SK-N-SH (cell line): ENCODE measurements around the gene SPIRE1. TPM values are rescaled to one million over a fixed set of nuclear protein-coding genes. Genes with fewer than 3 reads are reported as not detected.
"Not testable (repeated sequence)": the region's sequence is repeated elsewhere in the genome, so short reads cannot be mapped to it uniquely, and the experiment has no call there.

Experiments used
- CTCF ChIA-PET: fragments of 300-600, 350-600 bp; formaldehyde crosslinking; extraction: SDS; loops from one replicate; lab custom pipeline; 2021; lab: Yijun Ruan, JAX
- POLR2A ChIA-PET: fragments of 350-600 bp; sonication (Branson Sonifier 250); formaldehyde crosslinking; extraction: SDS; loops from one replicate; lab custom pipeline; 2020; ENCODE audit warnings: antibody characterized with exemption, inconsistent platforms; lab: Yijun Ruan, JAX
- DNase-seq: peaks from one replicate; pipeline ENCODE4 v3.0.0; 2012
- H2AFZ ChIP-seq: fragments of 200-600 bp; sonication (generic); 2 replicates; pipeline ENCODE4 v1.8.1; 2016; ENCODE audit warnings: antibody characterized with exemption, mild to moderate bottlenecking, low read depth
- H3F3A ChIP-seq: fragments of 200-600 bp; sonication (generic); replicated peaks from 2 replicates; pipeline ENCODE3; 2016; ENCODE audit warnings: antibody characterized with exemption, mild to moderate bottlenecking; ENCODE audit not compliant: insufficient read depth
- H3K27ac ChIP-seq, 2 experiments: fragments of 200-500 bp in 1 of 2; fragments of 200-600 bp in 1 of 2; sonication (Bioruptor generic) in 1 of 2; sonication (generic), shearing (Covaris generic) in 1 of 2; 2 replicates each; pipeline versions ENCODE4 v1.5.1 to v1.6.1; 2014 to 2016; ENCODE audit warnings: low read depth in 2 of 2, inconsistent platforms in 1 of 2, low read length in 1 of 2, mild to moderate bottlenecking in 1 of 2, mixed read lengths in 1 of 2
- H3K27me3 ChIP-seq: fragments of 200-600 bp; sonication (generic), shearing (Covaris generic); 2 replicates; pipeline ENCODE4 v1.6.1; 2016; ENCODE audit warnings: mixed run types; ENCODE audit not compliant: insufficient read depth
- H3K36me3 ChIP-seq, 2 experiments: fragments of 200-500 bp in 1 of 2; fragments of 200-600 bp in 1 of 2; sonication (Bioruptor generic) in 1 of 2; sonication (generic) in 1 of 2; replicated peaks in 1 of 2; 2 replicates each; pipeline versions ENCODE3 to v1.5.1; 2014 to 2016; ENCODE audit warnings: low read length in 1 of 2, mild to moderate bottlenecking in 1 of 2; ENCODE audit not compliant: insufficient read depth in 2 of 2, control insufficient read depth in 1 of 2
- H3K4me1 ChIP-seq, 2 experiments: fragments of 200-500 bp in 1 of 2; fragments of 200-600 bp in 1 of 2; sonication (Bioruptor generic) in 1 of 2; sonication (generic), shearing (Covaris generic) in 1 of 2; 2 replicates each; pipeline versions ENCODE4 v1.5.1 to v1.6.1; 2014 to 2016; ENCODE audit warnings: low read depth in 1 of 2, low read length in 1 of 2, mixed run types in 1 of 2; ENCODE audit not compliant: insufficient read depth in 2 of 2, control insufficient read depth in 1 of 2
- H3K4me2 ChIP-seq: fragments of 200-600 bp; sonication (generic), shearing (Covaris generic); 2 replicates; pipeline ENCODE4 v1.6.1; 2017; ENCODE audit warnings: mixed run types
- H3K4me3 ChIP-seq, 2 experiments: fragments of 200-500 bp in 1 of 2; fragments of 200-600 bp in 1 of 2; sonication (Bioruptor generic) in 1 of 2; sonication (generic), shearing (Covaris generic) in 1 of 2; 2 replicates each; pipeline versions ENCODE4 v1.5.1 to v1.8.1; 2014 to 2016; ENCODE audit warnings: low read depth in 2 of 2, inconsistent platforms in 1 of 2, low read length in 1 of 2, mild to moderate bottlenecking in 1 of 2, mixed read lengths in 1 of 2, moderate library complexity in 1 of 2
- H3K79me2 ChIP-seq: fragments of 200-600 bp; sonication (generic); 2 replicates; pipeline ENCODE4 v1.8.1; 2017; ENCODE audit warnings: mild to moderate bottlenecking; ENCODE audit not compliant: insufficient read depth
- H3K9ac ChIP-seq: fragments of 200-600 bp; sonication (generic); 2 replicates; pipeline ENCODE4 v1.6.1; 2017; ENCODE audit warnings: mixed run types
- H3K9me2 ChIP-seq: fragments of 200-600 bp; sonication (generic); 2 replicates; pipeline ENCODE4 v1.6.1; 2017; ENCODE audit warnings: mixed run types
- H3K9me3 ChIP-seq: fragments of 200-600 bp; sonication (generic); 2 replicates; pipeline ENCODE4 v1.6.1; 2017; ENCODE audit warnings: mixed run types, mild to moderate bottlenecking, moderate library complexity
- H4K20me1 ChIP-seq: fragments of 200-600 bp; sonication (generic); 2 replicates; pipeline ENCODE4 v1.6.1; 2017; ENCODE audit warnings: mild to moderate bottlenecking, mixed run types; ENCODE audit not compliant: insufficient read depth
- CTCF ChIP-seq: fragments of 200-600 bp; sonication (generic); IDR thresholded peaks from 2 replicates; pipeline ENCODE4 v1.6.1; 2017; ENCODE audit warnings: antibody characterized with exemption, mild to moderate bottlenecking, moderate library complexity
- EP300 ChIP-seq, 2 experiments: IDR thresholded peaks; 2 replicates each; pipeline versions ENCODE4 v1.4.0 to v1.6.1; 2012; ENCODE audit warnings: borderline replicate concordance in 1 of 2, low read depth in 1 of 2, low read length in 1 of 2
- EZH2phosphoT487 ChIP-seq: fragments of 200-600 bp; sonication (generic); IDR thresholded peaks from 2 replicates; pipeline ENCODE4 v1.6.1; 2017; ENCODE audit warnings: low read depth, mixed run types, mild to moderate bottlenecking, antibody characterized with exemption, moderate library complexity, borderline replicate concordance
- GABPA ChIP-seq: IDR thresholded peaks from 2 replicates; pipeline ENCODE4 v1.4.0; 2012; ENCODE audit warnings: low read depth, mild to moderate bottlenecking
- GATA2 ChIP-seq: sonication (generic); formaldehyde crosslinking; IDR thresholded peaks from 2 replicates; pipeline ENCODE4 v1.5.0; 2020; ENCODE audit warnings: mild to moderate bottlenecking, missing genetic modification reagents
- JUND ChIP-seq: IDR thresholded peaks from 2 replicates; pipeline ENCODE4 v1.4.0; 2012
- MEF2A ChIP-seq: IDR thresholded peaks from 2 replicates; pipeline ENCODE4 v1.4.0; 2012; ENCODE audit warnings: low read depth, borderline replicate concordance
- NRF1 ChIP-seq: IDR thresholded peaks from 2 replicates; pipeline ENCODE4 v1.6.1; 2012; ENCODE audit warnings: low read depth, mild to moderate bottlenecking, low read length
- POLR2AphosphoS5 ChIP-seq: IDR thresholded peaks from 2 replicates; pipeline ENCODE4 v1.6.1; 2012; ENCODE audit warnings: low read depth, low read length
- RXRA ChIP-seq: IDR thresholded peaks from 2 replicates; pipeline ENCODE4 v1.4.0; 2012; ENCODE audit warnings: low read depth, mild to moderate bottlenecking, borderline replicate concordance
- SIN3A ChIP-seq: IDR thresholded peaks from 2 replicates; pipeline ENCODE4 v1.6.1; 2012; ENCODE audit warnings: low read depth, mild to moderate bottlenecking, low read length, moderate library complexity, borderline replicate concordance
- TAF1 ChIP-seq: IDR thresholded peaks from 2 replicates; pipeline ENCODE4 v1.6.1; 2012; ENCODE audit warnings: low read depth, mild to moderate bottlenecking, low read length, moderate library complexity, borderline replicate concordance
- TEAD4 ChIP-seq: IDR thresholded peaks from 2 replicates; pipeline ENCODE4 v1.4.0; 2012; ENCODE audit warnings: mild to moderate bottlenecking, borderline replicate concordance; ENCODE audit not compliant: insufficient read depth
- USF1 ChIP-seq: IDR thresholded peaks from 2 replicates; pipeline ENCODE4 v1.4.0; 2012; ENCODE audit warnings: low read depth, borderline replicate concordance
- YY1 ChIP-seq: IDR thresholded peaks from 2 replicates; pipeline ENCODE4 v1.4.0; 2012; ENCODE audit warnings: low read depth, mild to moderate bottlenecking
- WGBS: methylation state at CpG from one replicate; pipeline ENCODE4 v1.1.6; 2017; ENCODE audit warnings: low lambda C conversion rate; 5-methylcytosine and 5-hydroxymethylcytosine counted together
- polyA plus RNA-seq, 3 experiments: library from polyadenylated mRNA; depleted of rRNA; stranded (reverse); fragments of >200 nt; gene quantifications; 2 replicates each; pipeline ENCODE4 v1.2.3, GENCODE V29; 2012
- TF ChIP-seq, protein P1 (sequence below): fragments of 150-350 bp; IDR thresholded peaks from 2 replicates; pipeline ENCODE4 v1.6.1; 2017; ENCODE audit warnings: antibody characterized with exemption, low read length, low read depth, borderline replicate concordance
- TF ChIP-seq, protein P2 (sequence below): fragments of 150-350 bp; IDR thresholded peaks from 2 replicates; pipeline ENCODE4 v1.6.1; 2016; ENCODE audit warnings: mild to moderate bottlenecking, low read depth, low read length
- TF ChIP-seq, protein P3 (sequence below): IDR thresholded peaks from 2 replicates; pipeline ENCODE4 v1.6.1; 2012; ENCODE audit warnings: mild to moderate bottlenecking, low read depth, low read length, moderate library complexity

Gene SPIRE1
- polyA plus RNA-seq, 1 of the 3 experiments (the other 2 are of a cell fraction): 6.7 TPM

DNA sequence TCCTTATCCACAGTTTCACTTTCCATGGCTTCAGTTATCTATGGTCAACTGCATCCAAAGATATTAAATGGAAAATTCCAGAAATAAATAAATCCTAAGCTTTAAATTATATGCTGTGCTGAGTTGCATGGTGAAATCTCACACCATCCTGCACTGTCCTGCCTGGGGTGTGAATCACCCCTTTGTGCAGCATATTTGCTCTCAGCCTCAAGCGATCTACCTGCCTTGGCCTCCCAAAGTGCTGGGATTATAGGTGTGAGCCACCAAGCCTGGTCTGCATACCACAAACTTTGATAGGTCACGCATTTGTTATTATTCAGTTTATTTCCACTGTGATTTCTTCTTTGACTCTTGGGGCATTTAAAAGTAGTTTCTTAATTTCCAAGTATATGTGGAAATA is 117.2 kb downstream of the SPIRE1 start:
- Histone ChIP-seq H3K9ac (no peak overlapping the region), H3K9me3 (peaks cover 4% of the 10 kb centered on the region), H3F3A (peaks cover 5% of the 10 kb centered on the region), H3K27ac (no peak overlapping the region), H3K79me2 (peaks cover 17% of the 10 kb centered on the region), H3K4me2 (no peak overlapping the region), H3K4me3 (no peak overlapping the region), H4K20me1 (no peaks in the 10 kb centered on the region), H3K27me3 (no peaks in the 10 kb centered on the region), H3K4me1 (no peaks in the 10 kb centered on the region), H3K9me2 (no peaks in the 10 kb centered on the region), H2AFZ (no peak overlapping the region), H3K36me3 (peaks cover 0 to 27% of the 10 kb centered on the region in 2 experiments)
- 93% methylated on average over 2 of the region's 2 CpGs for WGBS
- CTCF ChIA-PET: no interaction called here
- DNase-seq: no peak
- TF ChIP-seq POLR2AphosphoS5: no peak
- TF ChIP-seq GABPA: no peak
- TF ChIP-seq JUND: no peak
- TF ChIP-seq NRF1: no peak
- no peak for TF ChIP-seq MEF2A
- TF ChIP-seq, protein P1, sequence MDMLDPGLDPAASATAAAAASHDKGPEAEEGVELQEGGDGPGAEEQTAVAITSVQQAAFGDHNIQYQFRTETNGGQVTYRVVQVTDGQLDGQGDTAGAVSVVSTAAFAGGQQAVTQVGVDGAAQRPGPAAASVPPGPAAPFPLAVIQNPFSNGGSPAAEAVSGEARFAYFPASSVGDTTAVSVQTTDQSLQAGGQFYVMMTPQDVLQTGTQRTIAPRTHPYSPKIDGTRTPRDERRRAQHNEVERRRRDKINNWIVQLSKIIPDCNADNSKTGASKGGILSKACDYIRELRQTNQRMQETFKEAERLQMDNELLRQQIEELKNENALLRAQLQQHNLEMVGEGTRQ: no peak
- no peak for TF ChIP-seq CTCF
- no peak for TF ChIP-seq GATA2
- no peak for TF ChIP-seq EZH2phosphoT487
- no peak for TF ChIP-seq SIN3A
- no peak for TF ChIP-seq YY1
- TF ChIP-seq, protein P2, sequence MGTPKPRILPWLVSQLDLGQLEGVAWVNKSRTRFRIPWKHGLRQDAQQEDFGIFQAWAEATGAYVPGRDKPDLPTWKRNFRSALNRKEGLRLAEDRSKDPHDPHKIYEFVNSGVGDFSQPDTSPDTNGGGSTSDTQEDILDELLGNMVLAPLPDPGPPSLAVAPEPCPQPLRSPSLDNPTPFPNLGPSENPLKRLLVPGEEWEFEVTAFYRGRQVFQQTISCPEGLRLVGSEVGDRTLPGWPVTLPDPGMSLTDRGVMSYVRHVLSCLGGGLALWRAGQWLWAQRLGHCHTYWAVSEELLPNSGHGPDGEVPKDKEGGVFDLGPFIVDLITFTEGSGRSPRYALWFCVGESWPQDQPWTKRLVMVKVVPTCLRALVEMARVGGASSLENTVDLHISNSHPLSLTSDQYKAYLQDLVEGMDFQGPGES: no peak
- TF ChIP-seq TAF1: no peak
- TF ChIP-seq EP300 (IDR thresholded peaks at IDR 0.05; ENCODE audit: borderline replicate concordance in 1 of 2, low read depth in 1 of 2, low read length in 1 of 2): no peak
- TF ChIP-seq TEAD4: no peak
- no peak for TF ChIP-seq RXRA
- no peak for TF ChIP-seq USF1
- TF ChIP-seq, protein P3, sequence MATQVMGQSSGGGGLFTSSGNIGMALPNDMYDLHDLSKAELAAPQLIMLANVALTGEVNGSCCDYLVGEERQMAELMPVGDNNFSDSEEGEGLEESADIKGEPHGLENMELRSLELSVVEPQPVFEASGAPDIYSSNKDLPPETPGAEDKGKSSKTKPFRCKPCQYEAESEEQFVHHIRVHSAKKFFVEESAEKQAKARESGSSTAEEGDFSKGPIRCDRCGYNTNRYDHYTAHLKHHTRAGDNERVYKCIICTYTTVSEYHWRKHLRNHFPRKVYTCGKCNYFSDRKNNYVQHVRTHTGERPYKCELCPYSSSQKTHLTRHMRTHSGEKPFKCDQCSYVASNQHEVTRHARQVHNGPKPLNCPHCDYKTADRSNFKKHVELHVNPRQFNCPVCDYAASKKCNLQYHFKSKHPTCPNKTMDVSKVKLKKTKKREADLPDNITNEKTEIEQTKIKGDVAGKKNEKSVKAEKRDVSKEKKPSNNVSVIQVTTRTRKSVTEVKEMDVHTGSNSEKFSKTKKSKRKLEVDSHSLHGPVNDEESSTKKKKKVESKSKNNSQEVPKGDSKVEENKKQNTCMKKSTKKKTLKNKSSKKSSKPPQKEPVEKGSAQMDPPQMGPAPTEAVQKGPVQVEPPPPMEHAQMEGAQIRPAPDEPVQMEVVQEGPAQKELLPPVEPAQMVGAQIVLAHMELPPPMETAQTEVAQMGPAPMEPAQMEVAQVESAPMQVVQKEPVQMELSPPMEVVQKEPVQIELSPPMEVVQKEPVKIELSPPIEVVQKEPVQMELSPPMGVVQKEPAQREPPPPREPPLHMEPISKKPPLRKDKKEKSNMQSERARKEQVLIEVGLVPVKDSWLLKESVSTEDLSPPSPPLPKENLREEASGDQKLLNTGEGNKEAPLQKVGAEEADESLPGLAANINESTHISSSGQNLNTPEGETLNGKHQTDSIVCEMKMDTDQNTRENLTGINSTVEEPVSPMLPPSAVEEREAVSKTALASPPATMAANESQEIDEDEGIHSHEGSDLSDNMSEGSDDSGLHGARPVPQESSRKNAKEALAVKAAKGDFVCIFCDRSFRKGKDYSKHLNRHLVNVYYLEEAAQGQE: no peak
- POLR2A ChIA-PET: no interaction called here

DNA sequence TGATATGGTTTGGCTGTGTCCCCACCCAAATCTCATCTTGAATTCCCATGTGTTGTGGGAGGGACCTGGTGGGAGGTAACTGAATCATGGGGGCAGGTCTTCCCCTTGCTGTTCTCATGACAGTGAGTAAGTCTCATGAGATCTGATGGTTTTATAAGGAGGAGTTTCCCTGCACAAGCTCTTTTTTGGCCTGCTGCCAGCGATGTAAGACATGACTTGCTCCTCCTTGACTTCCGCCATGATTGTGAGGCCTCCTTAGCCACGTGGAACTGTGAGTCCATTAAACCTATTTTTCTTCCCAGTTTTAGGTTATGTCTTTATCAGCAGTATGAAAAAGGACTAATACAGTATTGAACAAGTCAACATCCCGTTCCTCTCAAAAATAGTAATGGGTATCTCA is 118.7 kb downstream of the SPIRE1 start:
- WGBS: 90% methylated on average over 4 of the region's 4 CpGs
- peaks cover 0 to 19% of the 10 kb centered on the region in 2 experiments for H3K36me3 ChIP-seq
- H3K9me2 ChIP-seq, H3K4me1 ChIP-seq, H3K27ac ChIP-seq, H3K4me2 ChIP-seq, H3K27me3 ChIP-seq, H3K4me3 ChIP-seq, DNase-seq, H3F3A ChIP-seq, H4K20me1 ChIP-seq, H2AFZ ChIP-seq, H3K9me3 ChIP-seq, H3K9ac ChIP-seq, POLR2A ChIA-PET: not testable (repeated sequence)
- peaks cover 15% of the 10 kb centered on the region for H3K79me2 ChIP-seq
- CTCF ChIA-PET: interaction anchor here (0.9 kb wide), 1 partner anchor 9 kb away, joined by 3 read pairs; no protein-coding TSS in a partner anchor
